Measurements from ENCODE around the gene USP11. TPM values are rescaled to one million over a fixed set of nuclear protein-coding genes. Genes with fewer than 3 reads are reported as not detected.
A peak's percentile ranks its signal among the peaks of the same experiment; 100 is the strongest.

USP11 gene
- total and polyA plus RNA-seq, 8 donors = 36.2 to 126 (median 113) TPM

DNA sequence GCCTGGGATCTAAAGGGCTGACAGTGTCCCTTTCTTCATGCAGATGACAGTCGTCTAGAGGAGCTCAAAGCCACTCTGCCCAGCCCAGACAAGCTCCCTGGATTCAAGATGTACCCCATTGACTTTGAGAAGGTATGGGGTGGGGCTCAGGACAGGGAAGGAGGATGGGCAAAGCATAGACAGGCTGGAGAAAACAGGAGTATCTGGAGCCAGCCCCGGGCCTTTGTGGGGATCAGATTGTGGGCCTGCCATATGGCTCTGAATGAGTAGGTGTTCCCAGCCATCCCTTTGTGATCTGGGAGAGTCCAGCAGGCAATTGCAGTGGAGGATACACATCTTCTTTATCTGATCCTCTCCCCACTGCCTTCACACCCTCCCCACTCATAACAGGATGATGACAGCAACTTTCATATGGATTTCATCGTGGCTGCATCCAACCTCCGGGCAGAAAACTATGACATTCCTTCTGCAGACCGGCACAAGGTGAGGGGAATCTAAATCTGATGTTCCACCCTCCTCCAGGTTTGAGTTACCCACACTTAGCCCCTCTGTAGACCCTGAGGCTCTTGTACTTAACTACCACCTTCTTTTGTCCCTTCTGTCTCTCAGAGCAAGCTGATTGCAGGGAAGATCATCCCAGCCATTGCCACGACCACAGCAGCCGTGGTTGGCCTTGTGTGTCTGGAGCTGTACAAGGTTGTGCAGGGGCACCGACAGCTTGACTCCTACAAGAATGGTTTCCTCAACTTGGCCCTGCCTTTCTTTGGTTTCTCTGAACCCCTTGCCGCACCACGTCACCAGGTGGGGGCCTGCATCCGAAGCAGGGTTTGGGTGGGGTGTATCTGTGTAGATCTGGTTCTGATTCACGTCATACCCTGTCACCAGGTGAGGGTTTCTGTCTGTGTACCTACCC, 20.2 kb upstream of the USP11 start:
- TF ChIP-seq, protein P1, sequence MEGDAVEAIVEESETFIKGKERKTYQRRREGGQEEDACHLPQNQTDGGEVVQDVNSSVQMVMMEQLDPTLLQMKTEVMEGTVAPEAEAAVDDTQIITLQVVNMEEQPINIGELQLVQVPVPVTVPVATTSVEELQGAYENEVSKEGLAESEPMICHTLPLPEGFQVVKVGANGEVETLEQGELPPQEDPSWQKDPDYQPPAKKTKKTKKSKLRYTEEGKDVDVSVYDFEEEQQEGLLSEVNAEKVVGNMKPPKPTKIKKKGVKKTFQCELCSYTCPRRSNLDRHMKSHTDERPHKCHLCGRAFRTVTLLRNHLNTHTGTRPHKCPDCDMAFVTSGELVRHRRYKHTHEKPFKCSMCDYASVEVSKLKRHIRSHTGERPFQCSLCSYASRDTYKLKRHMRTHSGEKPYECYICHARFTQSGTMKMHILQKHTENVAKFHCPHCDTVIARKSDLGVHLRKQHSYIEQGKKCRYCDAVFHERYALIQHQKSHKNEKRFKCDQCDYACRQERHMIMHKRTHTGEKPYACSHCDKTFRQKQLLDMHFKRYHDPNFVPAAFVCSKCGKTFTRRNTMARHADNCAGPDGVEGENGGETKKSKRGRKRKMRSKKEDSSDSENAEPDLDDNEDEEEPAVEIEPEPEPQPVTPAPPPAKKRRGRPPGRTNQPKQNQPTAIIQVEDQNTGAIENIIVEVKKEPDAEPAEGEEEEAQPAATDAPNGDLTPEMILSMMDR (IDR thresholded peaks at IDR 0.05) = no peak

DNA sequence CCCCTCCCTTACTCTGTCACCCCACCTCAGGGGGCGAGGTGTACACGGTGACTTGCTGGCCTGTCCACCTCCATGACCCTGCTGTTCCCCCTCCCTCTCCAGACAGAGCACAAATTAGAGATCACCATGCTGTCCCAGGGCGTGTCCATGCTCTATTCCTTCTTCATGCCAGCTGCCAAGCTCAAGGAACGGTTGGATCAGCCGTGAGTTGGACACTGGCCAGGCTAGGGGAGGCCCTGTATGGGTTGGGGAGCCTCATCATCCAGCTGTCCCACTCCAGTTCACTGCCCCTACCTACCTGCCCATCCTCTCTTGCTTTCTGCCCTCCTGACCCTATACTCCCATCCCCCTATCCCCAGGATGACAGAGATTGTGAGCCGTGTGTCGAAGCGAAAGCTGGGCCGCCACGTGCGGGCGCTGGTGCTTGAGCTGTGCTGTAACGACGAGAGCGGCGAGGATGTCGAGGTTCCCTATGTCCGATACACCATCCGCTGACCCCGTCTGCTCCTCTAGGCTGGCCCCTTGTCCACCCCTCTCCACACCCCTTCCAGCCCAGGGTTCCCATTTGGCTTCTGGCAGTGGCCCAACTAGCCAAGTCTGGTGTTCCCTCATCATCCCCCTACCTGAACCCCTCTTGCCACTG, 18.3 kb upstream of the USP11 start:
- ATAC-seq = no peak

More for the DNA sequence above, 20.2 kb upstream of the USP11 start:
- Histone ChIP-seq H3K4me1 (peaks cover 5 to 15% of the 10 kb centered on the region in 2 donors), H3K27ac (no peak overlapping the region), H3K9me3 (no peaks in the 10 kb centered on the region), H3K27me3 (no peaks in the 10 kb centered on the region), H3K4me3 (no peak overlapping the region), H3K36me3 (peaks cover 3 to 84% of the 10 kb centered on the region in 2 donors)
- intact Hi-C loops (cut with DNase I) = no loop called here
- DNase-seq (no peak), ATAC-seq (no peak)

DNA sequence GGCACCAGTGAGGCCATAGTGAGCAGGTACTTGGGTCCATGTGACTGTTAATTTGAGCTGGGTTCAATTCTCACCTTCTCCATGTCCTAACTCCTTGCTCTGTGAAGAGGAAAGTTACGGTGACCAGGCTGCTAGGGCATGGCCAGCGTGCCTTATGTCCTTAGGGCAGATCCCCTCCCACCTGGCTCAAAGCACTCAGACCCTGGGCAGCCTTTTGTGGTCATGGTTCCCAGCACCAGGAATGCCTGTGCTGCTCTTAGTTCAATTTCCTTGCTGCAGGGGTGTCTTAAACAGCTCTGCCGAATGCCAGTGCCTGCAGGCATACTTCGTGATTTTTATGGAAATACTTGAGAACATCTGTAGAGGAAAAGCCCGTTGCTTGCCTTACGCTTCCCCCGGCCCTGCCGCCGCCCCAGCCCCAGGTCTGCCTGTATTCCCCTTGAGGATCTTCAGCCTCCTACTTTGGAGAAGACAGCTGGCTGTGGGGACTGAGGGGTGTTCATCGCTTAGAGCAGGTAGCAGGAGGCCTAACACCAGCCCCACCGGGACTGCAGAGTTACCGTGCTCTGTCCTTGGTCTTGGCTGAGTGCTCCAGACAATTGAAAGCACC, 17.4 kb upstream of the USP11 start:
- peaks cover 5 to 23% of the 10 kb centered on the region in 2 donors for H3K4me1 ChIP-seq
- no peak for ATAC-seq
- TF ChIP-seq, protein P1 (IDR thresholded peaks at IDR 0.05) = no peak
- H3K36me3 ChIP-seq = peaks cover 3 to 59% of the 10 kb centered on the region in 2 donors
- H3K27me3 ChIP-seq = no peaks in the 10 kb centered on the region
- no peak overlapping the region for H3K27ac ChIP-seq
- no peak overlapping the region for H3K4me3 ChIP-seq
- intact Hi-C loops (cut with DNase I) = no loop called here
- H3K9me3 ChIP-seq = no peaks in the 10 kb centered on the region
- no peak for DNase-seq

More for the DNA sequence above, 18.3 kb upstream of the USP11 start:
- intact Hi-C loops (cut with DNase I) = no loop called here
- no peak for DNase-seq
- no peak overlapping the region for H3K27ac ChIP-seq
- peaks cover 5 to 15% of the 10 kb centered on the region in 2 donors for H3K4me1 ChIP-seq
- H3K27me3 ChIP-seq = no peaks in the 10 kb centered on the region
- H3K4me3 ChIP-seq = no peak overlapping the region
- no peaks in the 10 kb centered on the region for H3K9me3 ChIP-seq
- TF ChIP-seq, protein P1 (IDR thresholded peaks at IDR 0.05) = no peak
- H3K36me3 ChIP-seq = peaks cover 3 to 67% of the 10 kb centered on the region in 2 donors

DNA sequence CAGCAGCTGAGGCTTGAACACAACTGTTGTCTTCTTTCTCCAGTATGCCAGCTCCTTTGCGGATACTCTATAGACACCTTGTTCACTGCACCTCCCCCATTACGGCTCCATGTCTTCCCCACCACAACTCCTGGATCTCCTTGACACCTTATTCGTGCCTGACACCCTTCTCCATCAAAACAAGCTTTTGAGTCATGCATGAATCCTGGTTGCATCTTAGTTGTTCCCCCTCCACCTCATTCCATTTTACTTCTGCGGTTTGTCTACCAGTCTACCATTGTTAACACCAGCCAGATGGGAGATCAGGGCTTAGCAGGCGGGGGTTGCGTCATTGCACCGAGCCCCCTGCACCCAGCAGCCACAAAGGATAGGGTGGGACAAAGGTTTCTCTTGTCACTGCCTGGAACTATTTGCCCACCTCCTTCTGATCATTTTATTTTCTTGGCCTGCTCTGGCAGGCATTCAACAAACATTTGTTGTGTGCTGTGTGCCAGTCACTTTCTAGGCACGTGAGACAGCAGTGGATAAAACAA, 16.4 kb upstream of the USP11 start:
- Histone ChIP-seq H3K4me1 (peaks cover 5 to 33% of the 10 kb centered on the region in 2 donors), H3K27ac (peak overlapping the region; percentile 77 to 93), H3K36me3 (peaks cover 3 to 48% of the 10 kb centered on the region in 2 donors), H3K4me3 (no peak overlapping the region), H3K27me3 (no peaks in the 10 kb centered on the region), H3K9me3 (no peaks in the 10 kb centered on the region)
- DNase-seq (no peak), ATAC-seq (no peak)
- intact Hi-C loops (cut with DNase I) = no loop called here
- TF ChIP-seq, protein P1 (IDR thresholded peaks at IDR 0.05) = no peak
